Activated CD8-positive, alpha-beta memory T cell treated with anti-CD3 and anti-CD28 coated beads for 4 hours (primary cell): ENCODE results near the gene RNFT2.
"Not testable (repeated sequence)": the region's sequence is repeated elsewhere in the genome, so short reads cannot be mapped to it uniquely, and the experiment has no call there.

Experiments used
- DNase-seq, 2 donors: peaks; one replicate each; pipeline ENCODE4 v3.0.0-alpha.2; 2020; ENCODE audit warnings: low read depth in 2 of 2

The RNFT2 gene

GRCh38 chr12:116792403-116792802 is 54.3 kb downstream of the RNFT2 start:
- no peak for DNase-seq

GRCh38 chr12:116794725-116795124 is 56.6 kb downstream of the RNFT2 start:
- DNase-seq, result no peak

- no peak for DNase-seq
These were observed 59.8 kb downstream of the RNFT2 start for GRCh38 chr12:116797885-116798284.

GRCh38 chr12:116798719-116799118 is 60.6 kb downstream of the RNFT2 start:
- no peak for DNase-seq

- no peak for DNase-seq
These were observed 61.8 kb downstream of the RNFT2 start for GRCh38 chr12:116799955-116800354.

GRCh38 chr12:116800918-116801317 is 62.8 kb downstream of the RNFT2 start:
- DNase-seq, result no peak

GRCh38 chr12:116802018-116802417 is 63.9 kb downstream of the RNFT2 start:
- no peak for DNase-seq

GRCh38 chr12:116803013-116803736 is 65.1 kb downstream of the RNFT2 start:
- DNase-seq, result no peak

GRCh38 chr12:116804051-116804450 is 65.9 kb downstream of the RNFT2 start:
- DNase-seq, result no peak

- no peak for DNase-seq
These were observed 68.8 kb downstream of the RNFT2 start for GRCh38 chr12:116806845-116807440.

GRCh38 chr12:116807546-116807945 is 69.4 kb downstream of the RNFT2 start:
- no peak for DNase-seq

GRCh38 chr12:116808113-116809105 is 70.3 kb downstream of the RNFT2 start:
- DNase-seq, result no peak

GRCh38 chr12:116812238-116812637 is 74.1 kb downstream of the RNFT2 start:
- DNase-seq, result no peak

GRCh38 chr12:116813271-116814041 is 75.3 kb downstream of the RNFT2 start:
- no peak for DNase-seq

- DNase-seq, result not testable (repeated sequence)
These were observed 76.7 kb downstream of the RNFT2 start for GRCh38 chr12:116814766-116815165.

GRCh38 chr12:116818341-116818856 is 80.3 kb downstream of the RNFT2 start:
- no peak for DNase-seq

- peak; percentile 76 to 79 for DNase-seq
These were observed 81.1 kb downstream of the RNFT2 start for GRCh38 chr12:116818948-116819832.

GRCh38 chr12:116820064-116820656 is 82.0 kb downstream of the RNFT2 start:
- no peak for DNase-seq

- DNase-seq, result no peak
These were observed 83.2 kb downstream of the RNFT2 start for GRCh38 chr12:116821291-116821690.

GRCh38 chr12:116827432-116827831 is 89.3 kb downstream of the RNFT2 start:
- no peak for DNase-seq
